ENCODE results near the gene NFATC3.
"Not testable (repeated sequence)": the region's sequence is repeated elsewhere in the genome, so short reads cannot be mapped to it uniquely, and the experiment has no call there.

Gene NFATC3

DNA sequence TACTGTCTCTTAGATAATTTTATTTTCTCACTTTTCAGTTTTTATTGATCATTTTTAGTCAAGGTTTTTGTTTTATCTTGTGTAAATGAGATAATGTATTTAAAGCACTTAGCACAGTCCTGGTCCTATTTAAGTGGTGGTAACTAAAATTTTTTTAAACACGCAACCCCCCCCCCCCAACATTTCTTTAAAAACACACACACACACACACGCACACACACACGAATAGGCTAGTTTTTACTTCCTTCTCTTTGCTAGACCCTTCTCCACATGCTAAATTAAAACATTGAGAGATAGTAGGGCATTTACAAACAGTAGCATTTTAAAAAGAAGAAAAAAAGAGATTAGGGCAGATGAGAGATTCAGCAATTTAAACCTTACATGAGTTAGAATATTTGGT lies 5.0 kb downstream of the NFATC3 start:
- peak in 1 of 6 experiments; percentile 28 for DNase-seq

DNA sequence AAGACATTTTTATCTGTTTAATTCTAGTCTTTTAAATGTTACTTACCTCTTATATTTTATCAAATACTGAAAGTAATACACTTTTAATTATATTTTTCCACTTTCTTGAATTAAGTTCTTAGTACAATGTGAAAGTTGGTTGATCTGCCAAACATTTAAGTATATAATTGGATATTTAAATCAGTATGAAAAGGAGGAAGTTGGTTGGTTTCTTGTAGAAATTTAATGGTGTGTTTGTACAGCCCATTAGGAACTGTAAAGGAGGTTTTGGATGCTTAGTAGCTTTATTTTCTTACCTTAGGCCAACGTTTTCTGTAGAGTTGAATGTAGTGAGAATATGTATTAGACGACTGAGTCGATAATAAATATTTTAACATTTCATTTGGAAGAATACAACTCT lies 5.4 kb downstream of the NFATC3 start:
- DNase-seq: no peak

GRCh38 chr16:68091380-68092261 lies 6.5 kb downstream of the NFATC3 start:
- DNase-seq: no peak

DNA sequence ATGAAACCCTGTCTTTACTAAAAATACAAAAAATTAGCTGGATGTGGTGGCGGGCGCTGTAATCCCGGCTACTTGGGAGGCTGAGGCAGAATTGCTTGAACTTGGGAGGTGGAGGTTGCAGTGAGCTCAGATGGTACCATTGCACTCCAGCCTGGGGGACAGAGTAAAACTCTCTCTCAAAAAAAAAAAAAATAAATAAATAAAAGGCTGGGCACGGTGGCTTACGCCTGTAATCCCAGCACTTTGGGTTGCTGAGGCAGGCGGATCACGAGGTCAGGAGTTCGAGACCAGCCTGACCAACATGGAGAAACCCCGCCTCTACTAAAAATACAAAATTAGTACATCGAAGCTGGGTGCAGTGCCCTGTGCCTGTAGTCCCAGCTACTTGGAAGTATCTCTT lies 7.1 kb downstream of the NFATC3 start:
- not testable (repeated sequence) for DNase-seq

- DNase-seq: peak in 3 of 6 experiments; percentile 25 to 56 (median 32)
Observed at GRCh38 chr16:68093816-68094613, 8.8 kb downstream of the NFATC3 start.

DNA sequence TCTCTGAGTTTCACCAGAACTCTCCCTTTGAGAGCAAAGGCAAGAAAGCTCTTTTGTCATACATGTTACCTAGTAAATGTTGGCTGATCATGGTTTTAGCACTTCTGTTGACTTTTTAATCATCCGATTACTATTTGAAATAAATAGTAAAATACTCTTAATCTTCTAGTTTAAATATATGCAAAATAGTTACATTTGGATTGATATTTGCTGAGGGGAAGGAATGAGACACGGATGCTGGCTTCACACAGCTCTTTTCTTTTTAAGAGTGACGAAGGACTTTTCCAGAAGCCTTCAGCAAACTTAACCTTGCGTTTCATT lies 9.4 kb downstream of the NFATC3 start:
- no peak for DNase-seq

DNA sequence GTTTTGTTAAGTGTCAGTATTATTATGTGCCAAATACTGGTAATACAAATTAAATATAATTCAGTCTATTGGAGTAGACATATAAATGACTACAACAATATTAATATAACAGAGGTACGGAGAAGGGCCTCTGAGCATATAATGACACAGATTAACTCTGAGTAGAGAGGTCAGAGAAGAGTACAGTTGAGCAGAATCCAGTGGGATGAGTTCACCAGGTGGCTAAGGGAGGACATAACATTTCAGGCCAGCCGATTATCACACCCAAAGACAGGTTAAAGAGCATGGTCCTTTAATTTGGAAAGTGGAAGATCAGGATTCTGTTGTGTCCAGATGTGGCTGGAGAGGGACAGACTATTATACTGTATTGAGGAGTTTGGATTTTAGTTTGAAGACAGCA lies 11.3 kb downstream of the NFATC3 start:
- DNase-seq: no peak

DNA sequence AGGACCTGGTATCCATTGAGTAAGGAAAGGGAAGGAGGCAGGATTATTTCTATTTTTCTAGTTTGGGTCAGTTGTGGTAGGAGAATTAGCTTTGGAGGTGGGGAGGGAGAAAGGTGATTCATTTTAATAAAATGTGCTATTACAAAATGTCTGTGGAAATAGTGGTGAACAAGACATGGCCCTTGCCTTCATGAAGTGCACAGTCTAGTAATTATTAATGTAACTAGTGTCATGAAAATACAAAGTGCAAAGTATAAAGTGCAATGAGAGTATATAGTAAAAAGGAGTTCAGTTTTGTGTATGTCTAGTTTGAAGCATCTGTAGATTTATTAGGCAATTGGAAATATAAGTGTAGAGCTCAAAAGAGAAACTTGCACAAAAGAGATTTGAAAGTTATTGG lies 11.9 kb downstream of the NFATC3 start:
- no peak for DNase-seq

DNA sequence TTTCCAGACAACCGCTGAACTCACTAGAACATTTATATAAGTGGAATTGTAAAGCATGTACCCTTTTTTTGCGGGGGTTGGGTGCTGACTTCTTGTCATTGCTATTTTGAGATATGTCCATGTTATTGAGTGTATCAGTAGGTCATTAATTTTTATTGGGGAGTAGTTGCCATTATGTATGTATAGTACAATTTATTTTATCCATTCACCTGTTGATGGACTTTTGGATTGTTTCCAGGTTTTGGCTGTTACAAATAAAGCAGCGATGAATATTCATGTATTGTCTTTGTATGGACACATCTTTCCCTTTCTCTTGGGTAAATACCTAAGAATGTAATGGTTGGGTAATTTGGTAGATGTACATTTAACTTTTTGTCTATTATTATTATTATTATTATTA lies 12.7 kb downstream of the NFATC3 start:
- DNase-seq: no peak

GRCh38 chr16:68100488-68100887 lies 15.3 kb downstream of the NFATC3 start:
- no peak for DNase-seq

DNA sequence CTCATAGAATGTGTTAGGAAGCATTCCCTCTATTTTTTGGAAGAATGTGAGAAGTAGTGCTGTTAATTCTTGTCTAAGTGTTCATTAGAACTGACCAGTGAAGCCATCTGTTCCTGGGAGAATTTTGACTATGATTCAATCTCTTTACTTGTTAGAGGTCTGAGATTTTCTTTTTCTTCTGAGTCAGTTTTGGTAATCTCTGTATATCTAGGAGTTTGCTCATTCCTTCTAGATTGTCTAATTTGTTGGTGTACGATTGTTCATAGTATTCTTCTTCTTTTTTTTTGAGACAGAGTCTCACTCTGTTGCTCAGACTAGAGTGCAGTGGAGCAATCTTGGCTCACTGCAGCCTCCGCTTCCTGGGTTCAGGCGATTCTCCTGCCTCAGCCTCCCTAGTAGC lies 20.4 kb downstream of the NFATC3 start:
- DNase-seq: no peak

DNA sequence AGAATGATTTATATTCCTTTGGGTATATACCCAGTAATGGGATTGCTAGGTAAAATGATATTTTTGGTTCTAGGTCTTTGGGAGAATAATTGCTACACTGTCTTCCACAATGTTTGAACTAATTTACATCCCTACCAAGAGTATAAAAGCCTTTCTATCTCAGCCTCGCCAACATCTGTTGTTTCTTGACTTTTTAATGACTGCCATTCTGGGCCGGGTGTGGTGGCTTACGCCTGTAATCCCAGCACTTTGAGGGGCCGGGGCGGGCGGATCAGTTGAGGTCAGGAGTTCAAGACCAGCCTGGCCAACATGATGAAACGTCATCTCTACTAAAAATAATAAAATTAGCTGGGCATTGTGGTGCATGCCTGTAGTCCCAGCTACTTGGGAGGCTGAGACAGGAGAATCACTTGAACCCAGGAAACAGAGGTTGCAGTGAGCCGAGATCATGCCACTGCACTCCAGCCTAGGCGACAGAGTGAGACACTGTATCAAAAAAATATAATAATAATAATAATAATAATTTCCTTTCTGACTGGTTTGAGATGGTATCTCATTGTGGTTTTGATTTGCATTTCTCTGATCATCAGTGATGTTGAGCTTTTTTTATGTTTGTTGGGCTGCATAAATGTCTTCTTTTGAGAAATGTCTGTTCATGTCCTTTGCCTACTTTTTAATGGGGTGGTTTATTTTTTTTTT lies 22.2 kb downstream of the NFATC3 start:
- DNase-seq: not testable (repeated sequence)

GRCh38 chr16:68109156-68109555 lies 24.0 kb downstream of the NFATC3 start:
- not testable (repeated sequence) for DNase-seq

- DNase-seq: not testable (repeated sequence)
Observed at GRCh38 chr16:68110611-68111010, 25.4 kb downstream of the NFATC3 start.

GRCh38 chr16:68111379-68111778 lies 26.2 kb downstream of the NFATC3 start:
- DNase-seq: no peak

DNA sequence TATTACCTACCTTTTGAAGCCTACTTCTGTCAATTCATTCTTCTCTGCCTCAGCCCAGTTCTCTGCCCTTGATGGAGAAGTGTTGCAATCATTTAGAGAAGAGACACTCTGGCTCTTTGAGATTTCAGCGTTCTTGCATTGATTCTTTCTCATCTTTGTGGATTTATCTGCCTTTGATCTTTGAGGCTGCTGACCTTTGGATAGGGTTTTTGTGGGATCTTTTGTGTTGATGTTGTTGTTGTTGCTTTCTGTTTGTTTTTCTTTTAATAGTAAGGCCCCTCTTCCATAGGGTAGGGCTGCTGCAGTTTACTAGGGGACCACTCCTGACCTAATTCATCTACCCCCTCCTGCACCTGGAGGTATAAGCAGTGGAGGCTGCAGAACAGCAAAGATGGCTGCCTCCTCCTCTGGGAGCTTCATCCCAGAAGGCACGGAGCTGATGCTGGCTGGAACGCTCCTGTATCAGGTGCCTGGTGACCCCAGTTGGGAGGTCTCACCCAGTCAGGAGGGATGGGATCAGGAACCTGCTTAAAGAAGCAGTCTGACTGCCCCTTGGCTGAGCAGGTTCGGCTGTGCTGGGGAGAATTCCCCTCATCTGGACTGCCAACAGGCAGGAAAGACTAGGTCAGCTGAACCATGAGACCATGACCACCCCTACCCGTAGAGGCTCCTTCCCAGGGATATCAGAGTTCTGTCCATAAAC lies 28.0 kb downstream of the NFATC3 start:
- DNase-seq: no peak

GRCh38 chr16:68113765-68114240 lies 28.6 kb downstream of the NFATC3 start:
- DNase-seq: no peak

DNA sequence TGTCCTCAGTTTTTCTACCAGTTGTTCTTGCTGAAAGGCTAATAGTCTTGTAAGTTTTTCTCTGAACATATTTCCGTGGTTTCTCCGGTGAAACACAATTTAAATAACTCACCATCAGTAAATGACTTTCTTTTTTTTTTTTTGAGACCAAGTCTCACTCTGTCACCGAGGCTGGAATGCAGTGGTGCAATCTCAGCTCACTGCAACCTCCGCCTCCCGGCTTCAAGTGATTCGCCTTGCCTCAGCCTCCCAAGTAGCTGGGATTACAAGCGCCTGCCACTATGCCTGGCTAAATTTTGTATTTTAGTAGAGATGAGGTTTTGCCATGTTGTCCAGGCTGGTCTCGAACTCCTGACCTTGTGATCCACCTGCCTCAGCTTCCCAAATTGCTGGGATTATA lies 29.8 kb downstream of the NFATC3 start:
- not testable (repeated sequence) for DNase-seq

- no peak for DNase-seq
Observed at GRCh38 chr16:68115851-68116250, 30.7 kb downstream of the NFATC3 start.

DNA sequence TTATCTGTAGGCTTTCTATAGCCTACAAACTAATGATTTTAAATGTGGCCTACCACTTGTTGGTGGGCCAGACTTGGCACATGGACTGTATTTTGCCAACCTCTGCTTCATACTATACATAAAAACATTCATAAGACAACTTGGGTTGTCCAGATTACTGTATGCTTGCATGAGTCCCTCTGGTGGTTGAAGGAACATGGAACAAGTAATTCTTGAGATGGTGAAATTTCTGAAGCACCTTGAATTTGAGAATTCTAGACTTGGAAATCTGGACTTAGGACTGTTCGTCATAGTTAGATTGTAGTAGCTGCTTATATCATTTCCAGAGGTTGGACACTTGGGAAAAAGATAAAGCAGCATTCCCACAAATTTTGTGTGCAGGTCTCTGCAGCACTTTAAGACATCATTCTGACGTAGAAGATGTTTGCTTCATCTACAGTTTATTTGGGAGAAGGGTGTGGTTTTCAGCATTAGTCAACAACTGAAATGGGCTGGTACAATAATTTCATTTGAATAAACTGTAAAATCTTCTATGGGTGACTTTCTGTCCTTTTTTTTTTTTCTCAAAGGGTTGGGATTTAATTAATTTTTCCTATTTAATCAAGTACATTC lies 31.2 kb downstream of the NFATC3 start:
- peak in 2 of 6 experiments; percentile 13 to 28 for DNase-seq

- DNase-seq: no peak
Observed at GRCh38 chr16:68117884-68118283, 32.7 kb downstream of the NFATC3 start.

- DNase-seq: not testable (repeated sequence)
Observed at GRCh38 chr16:68118954-68119353, 33.8 kb downstream of the NFATC3 start.

Measured in stimulated activated naive CD4-positive, alpha-beta T cell (primary cell).